Dendritic cell treated with granulocyte-macrophage colony-stimulating factor and Interleukin-4, amounts not matched to agents 40 ng/mL and 50 ng/mL, for 4 days (primary cell): Measurements from ENCODE around the gene B4GALT4.

Experiments
- H3K27ac Mint-ChIP-seq: one replicate; pipeline ENCODE4 v1.8.0; 2022; ENCODE audit warnings: mild to moderate bottlenecking, mixed read lengths
- H3K27me3 Mint-ChIP-seq: one replicate; pipeline ENCODE4 v1.8.0; 2022; ENCODE audit warnings: mild to moderate bottlenecking, mixed read lengths
- H3K36me3 Mint-ChIP-seq: one replicate; pipeline ENCODE4 v1.8.0; 2022; ENCODE audit warnings: low read depth, mixed read lengths
- H3K4me1 Mint-ChIP-seq: one replicate; pipeline ENCODE4 v1.8.0; 2022; ENCODE audit warnings: low read depth, mixed read lengths
- H3K4me3 Mint-ChIP-seq: one replicate; pipeline ENCODE4 v1.8.0; 2022; ENCODE audit warnings: mild to moderate bottlenecking, moderate library complexity, mixed read lengths
- H3K9me3 Mint-ChIP-seq: one replicate; pipeline ENCODE4 v1.8.0; 2022; ENCODE audit warnings: mixed read lengths
- intact Hi-C: fragments of 100-400 bp; cut with micrococcal nuclease; formaldehyde crosslinking; loops from one replicate; pipeline ENCODE4 v1.15.0; 2022

The B4GALT4 gene

DNA sequence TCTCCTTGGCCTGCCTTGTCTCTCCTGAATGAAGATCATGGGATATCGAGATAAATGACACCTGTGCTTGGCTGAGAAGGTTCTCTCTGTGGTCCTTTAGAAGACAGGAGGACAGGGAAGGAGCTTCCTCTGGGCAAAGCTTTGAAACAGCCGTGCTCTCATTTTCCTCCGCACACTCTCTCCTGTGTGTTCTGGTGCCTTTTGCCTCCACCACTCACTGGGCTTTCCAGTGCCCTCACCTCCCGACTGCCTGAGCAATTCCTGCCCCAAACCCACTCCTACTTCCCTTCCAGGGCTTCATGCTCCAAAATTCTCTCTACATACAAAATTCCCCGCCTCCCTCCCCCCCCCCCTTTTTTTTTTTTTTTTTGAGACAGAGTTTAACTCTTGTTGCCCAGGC, 35.0 kb downstream of the B4GALT4 start:
- Mint-ChIP-seq H3K27me3 (no peaks in the 10 kb centered on the region), H3K36me3 (peaks cover 26% of the 10 kb centered on the region), H3K4me1 (no peaks in the 10 kb centered on the region), H3K27ac (no peak overlapping the region), H3K4me3 (no peak overlapping the region), H3K9me3 (no peaks in the 10 kb centered on the region)
- intact Hi-C loops: no loop called here

DNA sequence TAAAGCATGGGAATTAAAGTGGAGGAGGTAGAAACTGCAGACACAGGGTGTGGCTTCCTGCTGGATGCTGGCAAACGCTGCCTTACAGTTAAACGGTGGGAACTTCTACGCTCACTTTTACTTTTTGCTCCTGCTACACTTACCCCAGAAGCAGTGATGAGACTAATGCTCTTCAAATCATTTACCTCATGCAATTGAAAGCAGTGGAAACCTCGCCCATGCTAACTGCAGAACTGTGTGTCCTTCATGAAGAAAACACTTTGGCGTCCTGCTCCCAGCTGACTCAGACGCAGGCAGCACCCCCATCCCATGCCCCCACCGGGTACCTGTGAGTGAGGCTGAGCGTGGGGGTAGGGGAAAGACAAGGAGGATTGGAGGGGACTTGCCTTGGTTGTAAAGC, 35.5 kb downstream of the B4GALT4 start:
- no peak overlapping the region for H3K4me3 Mint-ChIP-seq
- peaks cover 22% of the 10 kb centered on the region for H3K36me3 Mint-ChIP-seq
- no peaks in the 10 kb centered on the region for H3K4me1 Mint-ChIP-seq
- H3K9me3 Mint-ChIP-seq: no peaks in the 10 kb centered on the region
- intact Hi-C loops: no loop called here
- H3K27me3 Mint-ChIP-seq: no peaks in the 10 kb centered on the region
- no peak overlapping the region for H3K27ac Mint-ChIP-seq

DNA sequence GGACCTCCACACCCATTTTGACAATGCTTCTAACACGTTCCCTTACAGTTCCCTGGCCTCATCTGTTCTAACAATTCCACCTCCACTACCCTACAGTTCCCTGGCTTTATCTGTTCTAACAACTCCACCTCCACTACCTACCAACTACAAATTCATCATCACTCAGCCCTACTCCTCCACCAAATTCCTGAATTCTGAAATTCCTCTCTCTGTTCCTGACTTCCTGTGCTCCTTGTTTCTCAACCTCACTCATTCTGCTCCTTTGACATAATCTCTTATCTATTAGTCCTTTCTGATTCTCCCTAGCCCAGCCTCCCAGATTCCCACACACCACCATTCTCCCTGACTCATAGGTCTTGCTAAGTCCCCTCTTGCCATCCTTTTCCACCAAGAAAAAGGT, 44.8 kb downstream of the B4GALT4 start:
- H3K4me3 Mint-ChIP-seq: no peak overlapping the region
- no peaks in the 10 kb centered on the region for H3K36me3 Mint-ChIP-seq
- no peaks in the 10 kb centered on the region for H3K9me3 Mint-ChIP-seq
- peaks cover 3% of the 10 kb centered on the region for H3K27me3 Mint-ChIP-seq
- H3K27ac Mint-ChIP-seq: no peak overlapping the region
- intact Hi-C loops: no loop called here
- no peaks in the 10 kb centered on the region for H3K4me1 Mint-ChIP-seq

DNA sequence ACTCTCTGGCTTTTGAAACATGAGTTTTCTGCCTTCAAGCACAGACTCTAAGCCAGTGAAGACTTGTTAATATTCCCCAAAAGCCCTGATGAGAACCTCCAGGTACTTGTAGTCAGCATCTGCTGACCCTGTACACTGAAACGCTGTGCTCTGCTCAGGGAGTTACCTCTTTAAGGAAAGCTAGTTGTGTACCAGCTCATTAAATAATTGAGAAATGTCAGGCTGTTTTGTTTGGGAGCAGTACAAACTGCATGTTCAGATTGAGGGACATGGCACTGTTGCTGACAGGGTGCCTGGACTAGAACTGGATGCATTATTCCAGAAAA, 45.6 kb downstream of the B4GALT4 start:
- Mint-ChIP-seq H3K4me1 (no peaks in the 10 kb centered on the region), H3K4me3 (no peak overlapping the region), H3K36me3 (no peaks in the 10 kb centered on the region), H3K27me3 (peaks cover 3% of the 10 kb centered on the region), H3K9me3 (no peaks in the 10 kb centered on the region), H3K27ac (no peak overlapping the region)
- intact Hi-C loops: no loop called here

- no peak overlapping the region for H3K27ac Mint-ChIP-seq
- intact Hi-C loops: no loop called here
- H3K4me1 Mint-ChIP-seq: no peaks in the 10 kb centered on the region
- peaks cover 3% of the 10 kb centered on the region for H3K27me3 Mint-ChIP-seq
- H3K4me3 Mint-ChIP-seq: no peak overlapping the region
- H3K9me3 Mint-ChIP-seq: no peaks in the 10 kb centered on the region
- H3K36me3 Mint-ChIP-seq: no peaks in the 10 kb centered on the region
Measured at GRCh38 chr3:119194237-119195150, 46.2 kb downstream of the B4GALT4 start.

GRCh38 chr3:119191800-119192199, 48.9 kb downstream of the B4GALT4 start:
- Mint-ChIP-seq H3K27ac (no peak overlapping the region), H3K9me3 (no peaks in the 10 kb centered on the region), H3K4me3 (no peak overlapping the region), H3K27me3 (peaks cover 5% of the 10 kb centered on the region), H3K36me3 (no peaks in the 10 kb centered on the region), H3K4me1 (no peaks in the 10 kb centered on the region)
- intact Hi-C loops: no loop called here

DNA sequence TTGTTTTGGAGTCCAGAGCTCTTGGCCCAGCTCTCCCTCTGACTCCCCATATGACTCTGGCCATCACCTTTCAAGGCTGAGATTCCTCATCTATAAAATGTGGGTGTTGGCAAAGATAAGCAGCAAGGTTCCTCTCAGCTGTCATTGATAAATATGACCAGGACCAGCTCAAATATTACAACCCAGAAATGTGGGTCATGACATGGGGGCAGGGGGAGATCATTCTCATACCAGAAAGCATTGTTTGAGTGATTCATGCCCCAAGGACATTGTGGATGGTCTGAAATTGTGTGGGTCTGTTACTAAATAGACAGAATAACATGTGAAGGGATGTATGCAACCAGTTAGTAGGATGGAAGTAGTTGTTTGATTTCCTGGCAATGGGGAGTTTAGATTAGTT, 53.4 kb downstream of the B4GALT4 start:
- no peaks in the 10 kb centered on the region for H3K4me1 Mint-ChIP-seq
- no peaks in the 10 kb centered on the region for H3K36me3 Mint-ChIP-seq
- peaks cover 2% of the 10 kb centered on the region for H3K27me3 Mint-ChIP-seq
- H3K9me3 Mint-ChIP-seq: no peaks in the 10 kb centered on the region
- intact Hi-C loops: no loop called here
- no peak overlapping the region for H3K27ac Mint-ChIP-seq
- no peak overlapping the region for H3K4me3 Mint-ChIP-seq

- intact Hi-C loops: no loop called here
- Mint-ChIP-seq H3K4me3 (no peak overlapping the region), H3K27ac (no peak overlapping the region), H3K9me3 (no peaks in the 10 kb centered on the region), H3K4me1 (no peaks in the 10 kb centered on the region), H3K36me3 (no peaks in the 10 kb centered on the region), H3K27me3 (peaks cover 2% of the 10 kb centered on the region)
Measured at GRCh38 chr3:119184796-119185570, 55.7 kb downstream of the B4GALT4 start.

- no peaks in the 10 kb centered on the region for H3K9me3 Mint-ChIP-seq
- H3K27ac Mint-ChIP-seq: no peak overlapping the region
- H3K4me1 Mint-ChIP-seq: no peaks in the 10 kb centered on the region
- no peaks in the 10 kb centered on the region for H3K36me3 Mint-ChIP-seq
- no peak overlapping the region for H3K4me3 Mint-ChIP-seq
- intact Hi-C loops: no loop called here
- peaks cover 2% of the 10 kb centered on the region for H3K27me3 Mint-ChIP-seq
Measured at GRCh38 chr3:119184111-119184510, 56.6 kb downstream of the B4GALT4 start.

- peaks cover 8% of the 10 kb centered on the region for H3K27me3 Mint-ChIP-seq
- peaks cover under 1% of the 10 kb centered on the region for H3K4me1 Mint-ChIP-seq
- H3K36me3 Mint-ChIP-seq: no peaks in the 10 kb centered on the region
- H3K9me3 Mint-ChIP-seq: no peaks in the 10 kb centered on the region
- no peak overlapping the region for H3K4me3 Mint-ChIP-seq
- intact Hi-C loops: no loop called here
- H3K27ac Mint-ChIP-seq: no peak overlapping the region
Measured at GRCh38 chr3:119181765-119182164, 58.9 kb downstream of the B4GALT4 start.

DNA sequence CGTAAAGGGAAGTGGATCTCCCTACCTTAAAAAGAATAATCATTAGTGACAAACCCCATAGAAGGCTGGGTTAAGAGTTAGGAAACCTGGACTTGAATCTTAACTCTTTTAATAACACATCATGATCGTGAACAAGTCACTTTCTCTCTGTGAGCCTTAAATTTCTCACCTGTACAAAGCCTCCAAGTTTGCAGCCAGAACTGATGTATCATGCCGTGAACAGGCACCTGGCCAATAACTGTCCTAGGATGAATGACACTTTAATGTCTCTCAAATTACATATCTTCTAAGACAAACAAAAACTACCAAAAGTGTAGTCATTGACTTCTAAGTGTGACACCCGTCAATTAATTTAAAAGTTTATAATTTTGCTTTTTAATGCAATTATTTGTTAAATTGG, 63.4 kb downstream of the B4GALT4 start:
- H3K4me1 Mint-ChIP-seq: peaks cover 10% of the 10 kb centered on the region
- H3K36me3 Mint-ChIP-seq: no peaks in the 10 kb centered on the region
- peaks cover 19% of the 10 kb centered on the region for H3K27me3 Mint-ChIP-seq
- no peak overlapping the region for H3K4me3 Mint-ChIP-seq
- no peaks in the 10 kb centered on the region for H3K9me3 Mint-ChIP-seq
- intact Hi-C loops: no loop called here
- H3K27ac Mint-ChIP-seq: no peak overlapping the region

DNA sequence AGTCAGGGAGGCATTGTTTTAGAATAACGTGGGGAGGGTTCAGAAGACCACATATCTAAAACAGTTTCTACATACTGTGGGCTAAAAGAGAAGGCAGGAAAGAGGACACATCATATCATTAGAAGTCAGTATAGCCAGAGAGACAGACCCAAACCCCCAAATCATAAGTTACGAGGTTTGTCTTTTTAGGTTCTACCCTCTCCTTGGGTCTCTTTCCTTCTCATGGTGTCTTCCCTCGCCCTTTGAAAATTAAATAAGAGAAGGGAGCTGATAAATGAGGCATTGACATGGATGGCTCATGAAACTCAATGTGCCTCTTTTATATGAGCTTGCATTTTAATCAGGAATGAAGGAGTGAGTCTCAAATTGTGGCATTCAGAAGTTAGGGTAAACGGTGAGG, 63.9 kb downstream of the B4GALT4 start:
- intact Hi-C loops: no loop called here
- H3K4me1 Mint-ChIP-seq: peaks cover 10% of the 10 kb centered on the region
- no peaks in the 10 kb centered on the region for H3K36me3 Mint-ChIP-seq
- H3K27ac Mint-ChIP-seq: no peak overlapping the region
- H3K27me3 Mint-ChIP-seq: peaks cover 19% of the 10 kb centered on the region
- H3K9me3 Mint-ChIP-seq: no peaks in the 10 kb centered on the region
- no peak overlapping the region for H3K4me3 Mint-ChIP-seq

DNA sequence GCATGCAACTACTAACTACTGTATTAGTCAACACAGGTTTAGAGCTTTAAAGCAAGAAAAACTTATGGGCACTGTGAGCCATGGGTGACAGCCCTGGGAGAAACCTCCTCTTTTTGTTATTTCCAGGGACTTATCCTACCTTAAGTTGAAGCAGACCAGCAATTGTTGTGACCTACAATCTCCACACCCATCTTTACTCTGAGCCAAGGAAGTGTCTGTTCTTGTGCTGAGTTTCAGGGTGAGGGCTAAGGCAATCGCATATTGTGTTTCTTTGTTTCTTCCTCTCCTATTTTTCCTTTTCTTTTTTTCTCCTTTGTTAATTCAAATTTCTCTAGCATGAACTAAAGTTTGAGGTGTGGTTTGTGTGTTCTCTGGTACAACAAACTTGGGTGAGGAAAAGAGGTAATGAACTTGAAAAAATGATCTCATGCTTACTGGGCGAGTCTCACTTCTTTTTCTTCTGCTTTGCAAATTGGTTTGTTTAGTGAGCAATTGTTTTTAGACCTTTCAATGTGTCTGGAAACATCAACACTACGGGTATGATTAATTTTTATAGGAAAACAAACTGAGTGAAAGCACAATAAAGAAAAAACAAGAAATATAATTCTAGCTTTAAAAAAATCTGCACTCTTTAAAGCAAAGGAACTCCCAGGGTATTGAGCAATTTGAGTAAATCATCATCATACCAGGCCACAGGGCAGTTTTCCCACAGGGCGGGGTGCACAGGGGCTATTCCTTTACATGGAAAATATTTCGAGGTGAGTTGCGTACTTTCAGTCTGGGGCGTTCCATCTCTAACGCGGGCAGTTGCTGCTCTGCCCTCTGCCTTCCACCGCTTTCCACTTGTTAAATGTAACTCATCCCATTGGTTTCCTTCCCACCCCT, 64.6 kb downstream of the B4GALT4 start:
- Mint-ChIP-seq H3K4me1 (peaks cover 10% of the 10 kb centered on the region), H3K36me3 (no peaks in the 10 kb centered on the region), H3K4me3 (no peak overlapping the region), H3K9me3 (no peaks in the 10 kb centered on the region), H3K27me3 (peaks cover 21% of the 10 kb centered on the region), H3K27ac (no peak overlapping the region)
- intact Hi-C loops: no loop called here

DNA sequence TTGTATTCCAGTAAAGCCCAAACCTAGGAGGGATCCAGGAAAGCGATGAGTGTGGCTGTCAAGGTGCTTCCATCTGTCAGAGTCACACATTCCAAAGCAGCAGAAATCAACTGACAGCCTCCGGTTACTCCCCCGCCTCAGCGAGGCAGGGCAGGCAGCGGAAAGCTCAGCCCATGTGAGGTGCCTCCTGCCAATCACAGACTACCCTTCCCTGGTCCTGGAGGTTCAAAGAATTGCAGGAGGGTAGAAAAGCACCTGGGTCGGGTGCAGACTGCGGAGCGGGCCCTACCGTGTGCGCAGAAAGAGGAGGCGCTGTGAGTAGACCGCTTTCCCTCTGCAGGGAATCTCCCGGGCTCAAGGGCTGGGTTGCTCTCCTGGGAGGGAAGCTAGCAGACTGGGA, 67.4 kb downstream of the B4GALT4 start, which contains the start of gene UPK1B:
TSS of gene UPK1B (plus strand) at position 274 of the 400 bp plus-strand sequence. CDS start 13,144 bp downstream, outside the sequence.
- Mint-ChIP-seq H3K4me3 (no peak within 1 kb of the TSS), H3K27ac (no peak within 1 kb of the TSS), H3K36me3 (no peaks in the 10 kb centered on the region), H3K9me3 (no peaks in the 10 kb centered on the region), H3K4me1 (peaks cover 10% of the 10 kb centered on the region), H3K27me3 (peaks cover 20% of the 10 kb centered on the region)
- intact Hi-C loops: no loop called here
